K562 treated with DMSO at 1 percent for 4 hours (cell line): ENCODE data around the gene CYSLTR2. TPM values are rescaled to one million over a fixed set of nuclear protein-coding genes. Genes with fewer than 3 reads are reported as not detected.

Source experiments
- total RNA-seq: library from RNA; unstranded; fragments of 300-600 nt; gene quantifications from 2 replicates; pipeline ENCODE4 v1.2.3, GENCODE V29; 2022; ENCODE audit not compliant: insufficient read depth

CYSLTR2 gene
- total RNA-seq, result not detected in 2 replicates

GRCh38 chr13:48653472-48653939 lies at the start of gene CYSLTR2:
TSS of gene CYSLTR2 (plus strand) at chr13:48653929. CDS start at chr13:48706818, 52,889 bp downstream.

Other genes starting within 250 kb of the CYSLTR2 start
- not detected in 2 replicates for gene LPAR6, start 240.8 kb upstream of the CYSLTR2 start, total RNA-seq
- 1.1 and 5.1 TPM in 2 replicates for gene RCBTB2, start 120.8 kb upstream of the CYSLTR2 start, total RNA-seq